Upper lobe of left lung (tissue), 6 donors: ENCODE measurements around the gene BPIFB3. TPM values are rescaled to one million over a fixed set of nuclear protein-coding genes. Genes with fewer than 3 reads are reported as not detected.

ENCODE experiments used
- ATAC-seq, 2 donors: fragments of 200-7000 bp; cut with Tn5 transposase; one replicate each; pipeline ENCODE4 v1.9.1; 2022; ENCODE audit warnings: mild to moderate bottlenecking in 2 of 2, moderate library complexity in 2 of 2; ENCODE audit not compliant: low FRiP score in 2 of 2
- DNase-seq, 2 donors: peaks; one replicate each; pipeline ENCODE4 v3.0.0-alpha.2; 2019 to 2020
- H3K27ac ChIP-seq, 4 donors: fragments of 200-600 bp; sonication (generic); one replicate each; pipeline ENCODE4 v1.5.1; 2016 to 2019
- H3K27me3 ChIP-seq, 4 donors: fragments of 200-600 bp; sonication (generic); one replicate each; pipeline ENCODE4 v1.5.1; 2017 to 2019
- H3K36me3 ChIP-seq, 4 donors: fragments of 200-600 bp; sonication (generic); one replicate each; pipeline ENCODE4 v1.5.1; 2016 to 2019
- H3K4me1 ChIP-seq, 4 donors: fragments of 200-600 bp; sonication (generic); one replicate each; pipeline ENCODE4 v1.5.1; 2018 to 2019
- H3K4me3 ChIP-seq, 4 donors: fragments of 200-600 bp; sonication (generic); one replicate each; pipeline ENCODE4 v1.5.1; 2017 to 2019; ENCODE audit warnings: mild to moderate bottlenecking in 2 of 4, moderate library complexity in 1 of 4
- H3K9me3 ChIP-seq, 4 donors: fragments of 200-600 bp; sonication (generic); one replicate each; pipeline ENCODE4 v1.5.1; 2018 to 2019
- EP300 ChIP-seq, 4 donors: sonication (generic); formaldehyde crosslinking; IDR thresholded peaks; one replicate each; pipeline ENCODE4 v1.5.1; 2017; ENCODE audit warnings: antibody characterized with exemption in 4 of 4, control low read depth in 2 of 4
- POLR2A ChIP-seq, 4 donors: fragments of 450-650 bp; IDR thresholded peaks; one replicate each; pipeline ENCODE4 v1.5.1; 2016 to 2017; ENCODE audit warnings: antibody characterized with exemption in 4 of 4, mild to moderate bottlenecking in 2 of 4
- POLR2AphosphoS5 ChIP-seq, 2 donors: sonication (generic); formaldehyde crosslinking; IDR thresholded peaks; one replicate each; pipeline ENCODE4 v1.5.1; 2017; ENCODE audit warnings: antibody characterized with exemption in 2 of 2
- WGBS, 2 donors: methylation state at CpG; one replicate each; pipeline ENCODE4 v1.1.5; 2017 to 2018; 5-methylcytosine and 5-hydroxymethylcytosine counted together
- total RNA-seq, 6 donors: library from RNA; depleted of rRNA in 4 of 6; stranded (reverse); fragments of >200 nt in 4 of 6; gene quantifications; one replicate each; pipeline versions ENCODE4 v1.1.0 to v1.2.1, GENCODE V29; 2016 to 2021
- TF ChIP-seq, protein P1 (sequence below), 6 experiments: fragments of 450-650 bp in 4 of 6; fragments of 200-600 bp in 2 of 6; sonication (generic) in 2 of 6; IDR thresholded peaks; one replicate each; pipeline ENCODE4 v1.5.1; 2016 to 2019; ENCODE audit warnings: antibody characterized with exemption in 6 of 6
- donor health status: DM: no; HTN: no; CAD: no; lungs with moderate emphysema.
- donor health status: DM: no; HTN: yes; CAD: no; lungs with severe emphysema.

Gene BPIFB3
- total RNA-seq, 6 donors from 2014 or later: not detected

GRCh38 chr20:33006776-33007375 is 46.8 kb upstream of the BPIFB3 start:
- H3K27me3 ChIP-seq: no peaks in the 10 kb centered on the region

DNA sequence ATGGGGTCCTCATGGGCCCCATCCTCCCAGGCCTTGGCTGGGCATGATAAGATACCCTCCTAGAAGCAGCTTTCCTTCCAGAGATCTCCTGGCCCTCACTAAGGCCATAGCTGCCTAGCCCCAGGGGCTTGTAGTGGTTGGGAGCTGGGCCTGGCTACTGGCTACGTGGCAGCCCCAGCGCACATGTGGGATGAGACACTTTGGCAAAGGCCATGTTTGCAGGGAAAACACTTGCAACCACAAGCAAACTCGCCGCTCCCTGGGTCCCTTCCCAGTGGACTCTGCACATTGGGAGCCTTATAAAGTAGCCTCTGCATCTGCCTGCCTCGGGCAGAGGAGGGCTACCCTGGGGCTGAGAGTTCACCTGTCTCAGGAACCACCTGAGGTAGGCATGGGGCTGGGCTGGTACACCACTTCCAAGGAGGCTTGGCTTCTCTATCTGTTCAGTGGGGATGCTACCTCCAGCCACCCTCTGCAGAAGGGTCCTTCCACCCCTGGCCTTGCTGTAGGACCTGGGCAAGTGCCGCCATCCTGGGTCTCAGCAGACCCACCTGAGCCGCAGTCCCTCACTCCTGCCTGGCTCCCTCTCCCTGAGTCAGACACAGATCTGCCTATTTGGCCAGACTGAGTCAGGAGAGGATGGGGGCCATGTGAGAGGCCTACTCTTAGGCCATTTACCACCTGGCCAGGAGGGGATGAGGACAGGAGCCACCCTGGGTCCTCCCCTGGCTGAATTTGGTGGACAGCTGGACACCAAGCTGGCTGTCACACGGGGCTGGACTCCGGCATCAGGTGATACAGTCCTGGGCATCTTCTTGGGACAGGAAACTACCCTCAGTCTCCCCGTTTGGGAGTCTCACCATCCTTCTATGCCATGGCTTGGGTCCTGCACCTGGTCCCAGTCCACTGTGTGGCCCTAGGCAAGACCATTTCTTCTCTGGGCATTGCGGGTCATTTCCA is 46.0 kb upstream of the BPIFB3 start, which contains the start of gene BPIFB2:
Gene BPIFB2 (plus strand): TSS at position 329 of the 960 bp plus-strand sequence. CDS start 871 bp downstream, outside the sequence.
- peaks cover 0 to 3% (median 0%) of the 10 kb centered on the region in 4 donors for H3K9me3 ChIP-seq
- H3K4me3 ChIP-seq: no peak within 1 kb of the TSS
- DNase-seq (no peak), ATAC-seq (no peak)
- H3K4me1 ChIP-seq: peaks cover 0 to 2% (median 0%) of the 10 kb centered on the region in 4 donors
- H3K36me3 ChIP-seq: no peaks in the 10 kb centered on the region
- TF ChIP-seq POLR2A (IDR thresholded peaks at IDR 0.05) (no peak), POLR2AphosphoS5 (IDR thresholded peaks at IDR 0.05) (no peak)
- H3K27me3 ChIP-seq: no peaks in the 10 kb centered on the region
- H3K27ac ChIP-seq: no peak within 1 kb of the TSS
- WGBS, 2 donors: 93 to 97% methylated on average over 5 to 11 of the region's 11 CpGs

More at GRCh38 chr20:33006776-33007375, 46.8 kb upstream of the BPIFB3 start:
- 90 to 91% methylated on average over 7 to 8 of the region's 8 CpGs for WGBS, 2 donors
- Histone ChIP-seq H3K4me1 (peaks cover 0 to 2% (median 0%) of the 10 kb centered on the region in 4 donors), H3K36me3 (no peaks in the 10 kb centered on the region), H3K9me3 (peaks cover 0 to 3% (median 0%) of the 10 kb centered on the region in 4 donors), H3K27ac (no peak overlapping the region), H3K4me3 (no peak overlapping the region)
- TF ChIP-seq POLR2A (IDR thresholded peaks at IDR 0.05) (no peak), EP300 (IDR thresholded peaks at IDR 0.05) (no peak), POLR2AphosphoS5 (IDR thresholded peaks at IDR 0.05) (no peak)
- TF ChIP-seq, protein P1, sequence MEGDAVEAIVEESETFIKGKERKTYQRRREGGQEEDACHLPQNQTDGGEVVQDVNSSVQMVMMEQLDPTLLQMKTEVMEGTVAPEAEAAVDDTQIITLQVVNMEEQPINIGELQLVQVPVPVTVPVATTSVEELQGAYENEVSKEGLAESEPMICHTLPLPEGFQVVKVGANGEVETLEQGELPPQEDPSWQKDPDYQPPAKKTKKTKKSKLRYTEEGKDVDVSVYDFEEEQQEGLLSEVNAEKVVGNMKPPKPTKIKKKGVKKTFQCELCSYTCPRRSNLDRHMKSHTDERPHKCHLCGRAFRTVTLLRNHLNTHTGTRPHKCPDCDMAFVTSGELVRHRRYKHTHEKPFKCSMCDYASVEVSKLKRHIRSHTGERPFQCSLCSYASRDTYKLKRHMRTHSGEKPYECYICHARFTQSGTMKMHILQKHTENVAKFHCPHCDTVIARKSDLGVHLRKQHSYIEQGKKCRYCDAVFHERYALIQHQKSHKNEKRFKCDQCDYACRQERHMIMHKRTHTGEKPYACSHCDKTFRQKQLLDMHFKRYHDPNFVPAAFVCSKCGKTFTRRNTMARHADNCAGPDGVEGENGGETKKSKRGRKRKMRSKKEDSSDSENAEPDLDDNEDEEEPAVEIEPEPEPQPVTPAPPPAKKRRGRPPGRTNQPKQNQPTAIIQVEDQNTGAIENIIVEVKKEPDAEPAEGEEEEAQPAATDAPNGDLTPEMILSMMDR (IDR thresholded peaks at IDR 0.05): no peak
- DNase-seq (no peak), ATAC-seq (no peak)

- ATAC-seq (no peak), DNase-seq (no peak)
- Histone ChIP-seq H3K27ac (no peak overlapping the region), H3K4me1 (peaks cover 0 to 2% (median 0%) of the 10 kb centered on the region in 4 donors), H3K36me3 (no peaks in the 10 kb centered on the region), H3K4me3 (no peak overlapping the region), H3K9me3 (peaks cover 0 to 3% (median 0%) of the 10 kb centered on the region in 4 donors), H3K27me3 (no peaks in the 10 kb centered on the region)
- WGBS, 2 donors: 92% methylated on average over 11 to 23 of the region's 23 CpGs
- TF ChIP-seq POLR2AphosphoS5 (IDR thresholded peaks at IDR 0.05) (no peak), POLR2A (IDR thresholded peaks at IDR 0.05) (no peak), EP300 (IDR thresholded peaks at IDR 0.05) (no peak)
- TF ChIP-seq, protein P1 (IDR thresholded peaks at IDR 0.05): no peak
Measured at GRCh38 chr20:33008336-33009213, 45.1 kb upstream of the BPIFB3 start.

- Histone ChIP-seq H3K27me3 (no peaks in the 10 kb centered on the region), H3K4me3 (no peak overlapping the region), H3K27ac (no peak overlapping the region), H3K9me3 (peaks cover 0 to 3% (median 0%) of the 10 kb centered on the region in 4 donors), H3K4me1 (peaks cover 0 to 2% (median 0%) of the 10 kb centered on the region in 4 donors), H3K36me3 (no peaks in the 10 kb centered on the region)
- TF ChIP-seq POLR2AphosphoS5 (IDR thresholded peaks at IDR 0.05): no peak
- peak in 1 of 2 donors; percentile 74 for DNase-seq
- no peak for ATAC-seq
- WGBS, 2 donors: 60 to 80% methylated on average over 9 to 19 of the region's 19 CpGs
Measured at GRCh38 chr20:33009214-33010132, 44.2 kb upstream of the BPIFB3 start.

DNA sequence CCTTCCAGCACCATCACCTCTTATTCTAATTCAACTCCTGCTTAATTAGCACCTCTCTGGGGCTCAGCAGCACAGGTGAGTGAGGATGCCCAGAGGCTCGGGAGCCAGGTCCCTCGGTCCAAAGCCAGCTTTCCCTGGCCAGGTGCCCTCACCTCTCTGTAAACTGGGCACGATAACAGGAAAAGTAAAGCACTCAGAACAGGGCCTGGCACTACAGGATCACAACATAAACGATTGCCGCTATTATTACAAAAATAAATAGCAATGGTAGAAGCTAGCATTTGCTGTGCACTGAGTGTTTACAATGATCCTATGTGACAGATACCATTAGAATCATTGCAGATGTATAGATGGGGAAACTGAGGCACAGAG is 43.6 kb upstream of the BPIFB3 start:
- Histone ChIP-seq H3K27me3 (no peaks in the 10 kb centered on the region), H3K9me3 (peaks cover 0 to 1% (median 0%) of the 10 kb centered on the region in 4 donors), H3K4me3 (no peak overlapping the region), H3K36me3 (no peaks in the 10 kb centered on the region), H3K4me1 (peaks cover 0 to 2% (median 0%) of the 10 kb centered on the region in 4 donors), H3K27ac (no peak overlapping the region)
- DNase-seq (no peak), ATAC-seq (no peak)
- 56 to 83% methylated on average over 5 of the region's 5 CpGs for WGBS, 2 donors
- TF ChIP-seq, protein P1 (IDR thresholded peaks at IDR 0.05): no peak
- TF ChIP-seq POLR2AphosphoS5 (IDR thresholded peaks at IDR 0.05): no peak
- TF ChIP-seq POLR2A (IDR thresholded peaks at IDR 0.05): no peak
- no peak for TF ChIP-seq EP300 (IDR thresholded peaks at IDR 0.05)
